HEK293T (cell line): ENCODE measurements around the gene FTO.

Experiments
- BHLHE40 ChIP-seq: fragments of 450-650 bp; IDR thresholded peaks from 2 replicates; pipeline ENCODE4 v1.6.1; 2016; ENCODE audit warnings: mild to moderate bottlenecking, moderate library complexity, borderline replicate concordance
- CTBP1 ChIP-seq: fragments of 450-650 bp; IDR thresholded peaks from 2 replicates; pipeline ENCODE4 v1.6.1; 2016; ENCODE audit warnings: borderline replicate concordance
- ELF4 ChIP-seq: fragments of 450-650 bp; IDR thresholded peaks from 2 replicates; pipeline ENCODE4 v1.6.1; 2017; ENCODE audit warnings: antibody characterized with exemption
- FOXA1 ChIP-seq: fragments of 450-650 bp; IDR thresholded peaks from 2 replicates; pipeline ENCODE4 v1.6.1; 2016; ENCODE audit warnings: mild to moderate bottlenecking
- FOXK2 ChIP-seq: fragments of 450-650 bp; IDR thresholded peaks from 2 replicates; pipeline ENCODE4 v1.6.1; 2016; ENCODE audit warnings: mild to moderate bottlenecking
- HDGF ChIP-seq: fragments of 450-650 bp; IDR thresholded peaks from 2 replicates; pipeline ENCODE4 v1.6.1; 2017; ENCODE audit warnings: antibody characterized with exemption, borderline replicate concordance
- NFRKB ChIP-seq: fragments of 450-650 bp; IDR thresholded peaks from 2 replicates; pipeline ENCODE4 v1.6.1; 2016; ENCODE audit warnings: mild to moderate bottlenecking, moderate library complexity
- SP1 ChIP-seq: fragments of 450-650 bp; IDR thresholded peaks from 2 replicates; pipeline ENCODE4 v1.6.1; 2017
- SUZ12 ChIP-seq: fragments of 450-650 bp; IDR thresholded peaks from 2 replicates; pipeline ENCODE4 v1.6.1; 2016; ENCODE audit warnings: mild to moderate bottlenecking
- TARDBP ChIP-seq: fragments of 450-650 bp; IDR thresholded peaks from 2 replicates; pipeline ENCODE4 v1.6.1; 2016
- ZNF384 ChIP-seq: fragments of 450-650 bp; IDR thresholded peaks from 2 replicates; pipeline ENCODE4 v1.6.1; 2016
- TF ChIP-seq, protein P1 (sequence below): fragments of 450-650 bp; IDR thresholded peaks from 2 replicates; pipeline ENCODE4 v1.6.1; 2016

DNA sequence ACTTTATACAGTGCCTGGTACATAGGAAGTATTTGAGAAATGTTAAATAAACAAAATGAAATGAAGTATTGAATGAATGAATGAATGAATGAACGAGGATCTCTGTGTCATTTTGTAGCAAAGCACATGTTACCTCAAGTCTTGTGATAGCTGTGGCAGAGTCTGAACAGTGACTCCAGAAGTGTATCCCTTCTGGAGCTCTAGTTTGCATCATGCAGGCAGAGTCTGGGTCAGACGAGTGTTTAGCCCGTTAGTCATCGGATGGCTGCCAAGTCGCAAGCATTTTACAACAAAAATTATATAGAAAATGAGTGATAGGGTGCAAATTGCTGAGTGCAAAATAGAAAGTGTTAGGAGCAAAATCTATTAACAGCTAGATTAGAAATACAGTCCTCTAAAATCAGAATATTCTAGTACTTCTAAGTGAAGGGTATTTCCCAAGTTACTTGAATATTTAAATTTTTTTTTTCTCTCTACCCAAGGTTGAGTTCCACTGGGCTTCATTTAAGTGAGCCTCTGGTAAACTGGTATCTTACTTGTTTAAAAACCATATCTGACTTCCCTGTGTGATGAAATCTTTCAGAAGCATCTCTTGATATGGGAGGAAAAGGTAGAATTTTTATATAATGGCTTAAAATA lies 113.3 kb downstream of the FTO start:
- TF ChIP-seq, protein P1, sequence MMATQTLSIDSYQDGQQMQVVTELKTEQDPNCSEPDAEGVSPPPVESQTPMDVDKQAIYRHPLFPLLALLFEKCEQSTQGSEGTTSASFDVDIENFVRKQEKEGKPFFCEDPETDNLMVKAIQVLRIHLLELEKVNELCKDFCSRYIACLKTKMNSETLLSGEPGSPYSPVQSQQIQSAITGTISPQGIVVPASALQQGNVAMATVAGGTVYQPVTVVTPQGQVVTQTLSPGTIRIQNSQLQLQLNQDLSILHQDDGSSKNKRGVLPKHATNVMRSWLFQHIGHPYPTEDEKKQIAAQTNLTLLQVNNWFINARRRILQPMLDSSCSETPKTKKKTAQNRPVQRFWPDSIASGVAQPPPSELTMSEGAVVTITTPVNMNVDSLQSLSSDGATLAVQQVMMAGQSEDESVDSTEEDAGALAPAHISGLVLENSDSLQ: no peak
- TF ChIP-seq FOXK2 (no peak), ZNF384 (no peak), SUZ12 (no peak), SP1 (no peak), ELF4 (no peak), BHLHE40 (no peak), HDGF (no peak), TARDBP (no peak), FOXA1 (no peak), CTBP1 (no peak), NFRKB (no peak)
